Bronchial epithelial cell (primary cell): ENCODE results near the gene MAGOH. TPM values are rescaled to one million over a fixed set of nuclear protein-coding genes. Genes with fewer than 3 reads are reported as not detected.
A peak's percentile ranks its signal among the peaks of the same experiment; 100 is the strongest.

Experiments
- DNase-seq: peaks from one replicate; pipeline ENCODE4 v3.0.0-alpha.2; 2010; ENCODE audit warnings: low read depth
- FAIRE-seq: peaks from 2 replicates; lab custom pipeline; 2011; peaks lifted over from hg19 to GRCh38; lab: Jason Lieb, UNC
- H3K27me3 ChIP-seq: 2 replicates; pipeline ENCODE4 v1.5.1; 2011; ENCODE audit warnings: low read length; ENCODE audit not compliant: control insufficient read depth, insufficient read depth
- H3K36me3 ChIP-seq: 2 replicates; pipeline ENCODE4 v1.5.1; 2011; ENCODE audit warnings: low read length; ENCODE audit not compliant: control insufficient read depth, insufficient read depth
- H3K4me3 ChIP-seq: 2 replicates; pipeline ENCODE4 v1.5.1; 2011; ENCODE audit warnings: mild to moderate bottlenecking, low read depth, low read length, control low read depth
- total RNA-seq: library from RNA; depleted of rRNA; stranded (reverse); fragments of >200 nt; gene quantifications from 2 replicates; pipeline ENCODE4 v1.2.1, GENCODE V29; 2014
- TF ChIP-seq, protein P1 (sequence below): IDR thresholded peaks from 2 replicates; pipeline ENCODE4 v1.5.1; 2011; ENCODE audit warnings: mild to moderate bottlenecking, moderate library complexity, low read length, control low read depth, inconsistent platforms; ENCODE audit not compliant: insufficient read depth, severe bottlenecking

The MAGOH gene
- total RNA-seq, 1 donor from 2014 or later = 33.7 TPM

DNA sequence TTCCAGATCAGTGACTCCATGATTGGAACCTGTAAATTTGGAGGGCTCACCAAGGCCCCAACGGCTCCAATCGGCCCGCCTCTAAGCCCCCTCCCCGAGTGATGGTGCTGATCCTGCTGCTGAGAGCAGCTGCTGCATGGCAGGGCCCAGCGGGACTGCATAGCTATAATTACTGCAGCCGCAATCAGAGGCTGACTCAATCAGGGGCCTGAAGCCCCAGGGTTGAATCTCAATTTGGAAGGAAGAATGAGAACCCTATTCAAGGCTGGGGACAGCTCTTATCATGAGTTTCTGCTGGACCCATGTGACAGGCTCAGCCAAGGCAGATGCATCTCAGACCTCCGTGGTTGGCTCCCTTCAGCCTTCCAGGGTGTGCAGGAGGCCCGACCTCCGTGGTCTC lies 42.8 kb upstream of the MAGOH start:
- FAIRE-seq (peak; percentile 40), DNase-seq (no peak)
- H3K27me3 ChIP-seq = no peaks in the 10 kb centered on the region
- TF ChIP-seq, protein P1, sequence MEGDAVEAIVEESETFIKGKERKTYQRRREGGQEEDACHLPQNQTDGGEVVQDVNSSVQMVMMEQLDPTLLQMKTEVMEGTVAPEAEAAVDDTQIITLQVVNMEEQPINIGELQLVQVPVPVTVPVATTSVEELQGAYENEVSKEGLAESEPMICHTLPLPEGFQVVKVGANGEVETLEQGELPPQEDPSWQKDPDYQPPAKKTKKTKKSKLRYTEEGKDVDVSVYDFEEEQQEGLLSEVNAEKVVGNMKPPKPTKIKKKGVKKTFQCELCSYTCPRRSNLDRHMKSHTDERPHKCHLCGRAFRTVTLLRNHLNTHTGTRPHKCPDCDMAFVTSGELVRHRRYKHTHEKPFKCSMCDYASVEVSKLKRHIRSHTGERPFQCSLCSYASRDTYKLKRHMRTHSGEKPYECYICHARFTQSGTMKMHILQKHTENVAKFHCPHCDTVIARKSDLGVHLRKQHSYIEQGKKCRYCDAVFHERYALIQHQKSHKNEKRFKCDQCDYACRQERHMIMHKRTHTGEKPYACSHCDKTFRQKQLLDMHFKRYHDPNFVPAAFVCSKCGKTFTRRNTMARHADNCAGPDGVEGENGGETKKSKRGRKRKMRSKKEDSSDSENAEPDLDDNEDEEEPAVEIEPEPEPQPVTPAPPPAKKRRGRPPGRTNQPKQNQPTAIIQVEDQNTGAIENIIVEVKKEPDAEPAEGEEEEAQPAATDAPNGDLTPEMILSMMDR = no peak
- H3K36me3 ChIP-seq = peaks cover 5% of the 10 kb centered on the region
- H3K4me3 ChIP-seq = no peak overlapping the region

DNA sequence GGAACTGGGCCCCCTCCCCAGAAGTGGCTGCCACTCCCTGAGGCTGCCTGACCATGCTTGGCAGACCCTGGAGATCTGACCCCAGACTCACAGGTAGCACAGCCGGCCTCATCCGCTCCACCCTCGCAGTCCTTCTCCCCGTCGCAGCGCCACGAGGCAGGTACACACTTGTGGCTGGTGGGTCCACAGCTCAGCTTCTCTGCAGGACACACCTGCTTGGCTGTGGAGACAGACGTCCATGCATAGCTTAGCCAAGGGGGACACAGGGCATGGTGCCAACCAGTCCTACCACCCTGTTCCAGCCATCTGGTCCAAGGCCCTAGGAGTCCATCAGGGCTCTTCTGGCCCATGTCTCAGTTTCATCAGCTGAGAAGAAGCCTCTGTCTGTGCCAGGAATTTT lies 42.2 kb upstream of the MAGOH start:
- Histone ChIP-seq H3K36me3 (peaks cover 5% of the 10 kb centered on the region), H3K4me3 (no peak overlapping the region), H3K27me3 (no peaks in the 10 kb centered on the region)
- DNase-seq (no peak), FAIRE-seq (no peak)
- TF ChIP-seq, protein P1 = no peak

DNA sequence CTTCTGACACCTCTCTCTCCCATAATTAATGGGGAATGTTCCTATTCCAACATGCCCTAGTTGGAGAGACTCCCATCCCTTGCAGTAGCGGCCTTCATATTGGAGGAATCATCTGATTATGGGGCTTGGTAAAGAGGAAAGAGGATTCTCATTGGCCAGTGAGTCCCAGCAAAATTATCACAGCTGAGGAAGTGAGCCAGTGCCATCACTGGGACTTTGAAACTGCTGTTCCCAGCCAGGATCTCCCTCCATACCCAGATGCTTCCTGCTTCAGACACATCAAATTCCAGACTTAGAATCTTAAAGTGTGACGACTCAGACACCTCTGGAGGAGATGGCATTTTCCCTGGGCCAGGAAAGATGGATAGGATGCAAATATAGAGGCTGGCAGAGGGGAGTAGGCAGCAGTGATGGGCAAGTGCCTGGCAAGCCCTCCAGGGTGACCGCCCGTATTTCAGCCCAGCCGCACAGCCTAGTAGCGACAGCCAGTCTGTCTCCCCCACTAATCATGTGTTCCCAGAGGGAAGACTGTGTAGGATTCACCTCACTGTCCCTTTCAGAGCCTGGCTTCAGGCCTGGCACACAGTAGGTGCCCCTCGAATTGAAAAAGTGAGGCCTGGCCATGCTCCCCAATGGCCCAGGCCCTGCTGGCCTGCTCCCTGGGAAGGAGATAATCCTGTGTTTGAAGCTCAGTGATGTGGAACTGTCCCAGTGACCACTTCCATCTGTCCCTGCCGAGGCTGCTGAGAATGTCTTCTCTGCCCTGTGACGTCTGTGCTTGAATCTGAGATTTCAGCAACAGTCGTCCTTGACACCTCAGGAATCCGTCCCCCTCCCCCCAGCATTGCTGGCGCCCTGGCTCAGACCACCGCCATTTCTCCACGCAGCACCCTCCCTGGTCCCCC lies 41.2 kb upstream of the MAGOH start:
- FAIRE-seq = no peak
- TF ChIP-seq, protein P1 = no peak
- H3K4me3 ChIP-seq = no peak overlapping the region
- no peak for DNase-seq
- H3K36me3 ChIP-seq = peaks cover 9% of the 10 kb centered on the region
- no peaks in the 10 kb centered on the region for H3K27me3 ChIP-seq

DNA sequence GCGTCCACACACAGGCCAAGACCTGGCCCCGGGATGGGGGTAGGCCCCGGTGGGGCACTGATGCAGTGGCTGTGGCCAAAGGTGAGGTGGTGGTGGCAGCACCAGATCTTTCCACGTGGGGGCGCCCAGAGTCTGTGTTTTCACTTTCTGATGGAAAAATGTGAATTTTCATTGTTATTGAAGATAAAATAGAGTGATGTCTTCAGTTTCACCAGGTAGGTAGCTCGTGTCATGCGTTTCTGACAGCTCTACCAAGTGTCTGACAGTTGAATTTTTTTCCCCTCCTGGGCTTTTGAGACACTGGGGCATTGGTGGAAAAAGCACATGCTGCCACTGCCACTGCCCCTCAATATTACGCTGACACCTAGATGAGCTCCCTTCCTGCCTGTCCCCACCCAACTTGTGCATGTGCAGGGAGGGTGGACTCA lies 40.0 kb upstream of the MAGOH start:
- H3K4me3 ChIP-seq = no peak overlapping the region
- TF ChIP-seq, protein P1 = peak; percentile 75
- peaks cover 9% of the 10 kb centered on the region for H3K36me3 ChIP-seq
- H3K27me3 ChIP-seq = no peaks in the 10 kb centered on the region
- DNase-seq (no peak), FAIRE-seq (no peak)

DNA sequence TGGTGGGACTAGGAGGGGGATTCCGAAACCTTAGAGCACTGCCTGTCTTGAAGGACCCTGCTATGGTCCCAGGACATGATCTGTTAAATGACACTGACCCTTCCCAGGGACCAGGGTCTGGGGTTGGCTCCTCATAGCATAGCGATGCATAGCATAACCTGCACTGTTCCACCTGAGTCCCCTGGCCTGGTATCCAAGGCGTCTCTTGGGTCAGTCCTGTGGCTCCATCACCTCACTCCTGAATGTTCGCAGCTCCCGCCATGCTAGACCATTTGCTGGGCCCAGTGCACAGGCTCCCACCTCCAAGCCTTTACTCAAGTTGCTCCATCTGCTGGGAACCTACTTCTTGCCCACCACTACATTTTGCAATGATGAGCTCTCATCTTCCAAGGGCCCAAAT lies 39.0 kb upstream of the MAGOH start:
- H3K36me3 ChIP-seq = peaks cover 9% of the 10 kb centered on the region
- TF ChIP-seq, protein P1 = no peak

More for the DNA sequence above, 39.0 kb upstream of the MAGOH start:
- no peak for FAIRE-seq
- no peaks in the 10 kb centered on the region for H3K27me3 ChIP-seq
- DNase-seq = no peak
- no peak overlapping the region for H3K4me3 ChIP-seq
